Activated naive CD4-positive, alpha-beta T cell treated with anti-CD3 and anti-CD28 coated beads, Interleukin-2, amount 10 ng/mL, durations not matched to agents 7 days and 5 days (primary cell): ENCODE measurements around the gene GBF1.
"Not testable (repeated sequence)": the region's sequence is repeated elsewhere in the genome, so short reads cannot be mapped to it uniquely, and the experiment has no call there.

Source experiments
- CTCF ChIA-PET: fragments of 350-600 bp; sonication (Branson Sonifier 250); formaldehyde crosslinking; loops from one replicate; lab custom pipeline; 2021; ENCODE audit warnings: antibody characterized with exemption; lab: Charles Lee
- DNase-seq: peaks from one replicate; pipeline ENCODE4 v3.0.0-alpha.2; 2020
- H3K27ac Mint-ChIP-seq: one replicate; pipeline ENCODE4 v1.8.0; 2021; ENCODE audit warnings: mild to moderate bottlenecking, moderate library complexity, mixed read lengths
- H3K27me3 Mint-ChIP-seq: one replicate; pipeline ENCODE4 v1.8.0; 2021; ENCODE audit warnings: mild to moderate bottlenecking, mixed read lengths
- H3K36me3 Mint-ChIP-seq: one replicate; pipeline ENCODE4 v1.8.0; 2021; ENCODE audit warnings: mixed read lengths
- H3K4me1 Mint-ChIP-seq: one replicate; pipeline ENCODE4 v1.8.0; 2021; ENCODE audit warnings: mixed read lengths
- H3K4me3 Mint-ChIP-seq: one replicate; pipeline ENCODE4 v1.8.0; 2021; ENCODE audit warnings: mild to moderate bottlenecking, moderate library complexity, mixed read lengths
- H3K9me3 Mint-ChIP-seq: one replicate; pipeline ENCODE4 v1.8.0; 2021; ENCODE audit warnings: mixed read lengths

The GBF1 gene

DNA sequence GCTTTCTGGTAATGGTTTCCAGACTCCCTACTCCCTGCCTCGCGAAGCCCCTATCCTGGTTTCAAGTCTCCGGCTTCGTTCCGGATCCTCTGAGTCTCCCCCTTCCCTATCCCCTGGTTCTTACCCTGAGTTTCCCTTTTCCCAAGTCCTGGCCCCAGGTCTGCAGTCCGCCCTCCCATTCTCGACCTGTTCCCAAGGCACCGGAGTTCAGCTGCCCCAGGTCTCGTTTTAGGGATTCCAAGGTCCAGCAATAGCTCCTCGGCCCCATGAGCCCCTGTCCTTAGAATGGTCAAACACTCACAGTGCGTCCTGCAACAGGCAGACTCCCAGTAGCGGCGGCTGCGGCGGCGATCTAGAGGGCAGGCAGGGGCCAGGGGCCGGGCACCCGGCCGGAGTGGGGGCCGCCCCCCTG is 4.3 kb upstream of the GBF1 start:
- no peak for DNase-seq
- CTCF ChIA-PET: interaction anchor here (0.6 to 17.6 kb wide), 3 partner anchors 9 to 153 kb away, joined by 3 to 693 read pairs (median 9); no protein-coding TSS in a partner anchor
- H3K36me3 Mint-ChIP-seq: peaks cover 2% of the 10 kb centered on the region
- no peak overlapping the region for H3K27ac Mint-ChIP-seq
- H3K9me3 Mint-ChIP-seq: no peaks in the 10 kb centered on the region
- H3K27me3 Mint-ChIP-seq: peaks cover 68% of the 10 kb centered on the region
- H3K4me1 Mint-ChIP-seq: peaks cover 32% of the 10 kb centered on the region
- H3K4me3 Mint-ChIP-seq: peak overlapping the region; percentile 46

DNA sequence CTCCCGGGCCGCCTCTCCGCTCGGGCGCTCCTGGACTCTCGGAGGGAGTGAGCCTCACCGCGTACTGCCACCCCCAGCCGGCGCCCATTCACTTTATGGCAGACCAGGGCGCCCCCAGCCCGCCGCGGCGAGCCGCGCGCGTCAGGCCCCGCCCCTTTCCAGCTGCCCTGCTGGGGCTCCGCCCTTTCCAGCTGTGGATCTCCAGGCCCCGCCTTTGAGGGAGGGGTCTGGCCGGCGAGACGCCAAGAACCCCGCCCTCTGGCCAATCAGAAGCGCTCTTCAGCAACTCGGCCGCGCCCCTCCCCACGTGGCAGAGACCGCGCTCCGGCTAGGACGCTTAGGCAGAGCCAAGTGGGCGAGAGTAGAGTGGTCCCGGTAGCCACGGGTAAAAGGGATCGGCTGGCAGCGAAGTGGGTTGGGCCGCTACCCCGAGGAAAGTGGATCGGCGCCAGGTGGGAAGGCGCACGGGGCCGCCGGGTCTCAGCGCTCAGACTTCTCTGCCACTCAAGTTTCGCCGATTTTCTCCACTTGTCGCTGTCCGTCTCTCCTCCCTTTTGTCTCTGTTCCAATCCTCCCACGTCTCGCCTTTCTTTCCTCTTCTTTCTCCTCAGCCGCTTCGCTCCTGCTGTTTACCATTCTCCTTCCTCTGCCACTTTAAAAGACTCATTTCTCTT is 3.8 kb upstream of the GBF1 start, which contains the start of gene PITX3:
Gene PITX3 (minus strand): TSS at position 69 of the 674 bp plus-strand sequence. CDS start 9,432 bp downstream, outside the sequence.
- CTCF ChIA-PET: interaction anchor here (0.6 to 17.6 kb wide), 3 partner anchors 9 to 152 kb away, joined by 3 to 693 read pairs (median 9); no protein-coding TSS in a partner anchor

DNA sequence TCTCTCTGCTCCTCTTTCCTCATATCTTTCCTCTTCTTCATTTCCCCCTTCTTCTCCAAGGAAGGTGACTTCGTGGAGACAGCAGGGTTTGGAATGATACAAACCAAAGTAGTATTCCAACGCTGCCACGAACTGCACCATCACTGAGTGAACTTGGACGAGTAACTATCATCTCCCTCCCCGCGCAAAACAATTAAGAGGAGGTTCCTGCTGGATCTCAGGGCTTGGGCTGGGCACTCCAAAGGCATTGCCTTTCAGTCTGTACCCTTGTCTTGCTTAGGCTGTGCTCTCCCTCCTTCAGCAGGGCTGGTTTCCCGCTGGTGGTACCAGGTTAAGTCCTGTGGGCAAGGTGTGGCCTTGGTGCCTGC is 3.2 kb upstream of the GBF1 start:
- Mint-ChIP-seq H3K9me3 (no peaks in the 10 kb centered on the region), H3K27ac (no peak overlapping the region), H3K27me3 (peaks cover 58% of the 10 kb centered on the region), H3K4me3 (peak overlapping the region; percentile 74), H3K4me1 (peaks cover 42% of the 10 kb centered on the region), H3K36me3 (peaks cover 9% of the 10 kb centered on the region)
- no peak for DNase-seq
- CTCF ChIA-PET: interaction anchor here (17.6 kb wide), 1 partner anchor 108 kb away, joined by 693 read pairs; no protein-coding TSS in a partner anchor

More for the DNA sequence above, 3.8 kb upstream of the GBF1 start, which contains the start of gene PITX3:
- peaks cover 6% of the 10 kb centered on the region for H3K36me3 Mint-ChIP-seq
- peaks cover 37% of the 10 kb centered on the region for H3K4me1 Mint-ChIP-seq
- H3K9me3 Mint-ChIP-seq: no peaks in the 10 kb centered on the region
- peaks cover 63% of the 10 kb centered on the region for H3K27me3 Mint-ChIP-seq
- H3K27ac Mint-ChIP-seq: no peak within 1 kb of the TSS
- DNase-seq: peak; percentile 95
- peak within 1 kb of the TSS; percentile 74 for H3K4me3 Mint-ChIP-seq

DNA sequence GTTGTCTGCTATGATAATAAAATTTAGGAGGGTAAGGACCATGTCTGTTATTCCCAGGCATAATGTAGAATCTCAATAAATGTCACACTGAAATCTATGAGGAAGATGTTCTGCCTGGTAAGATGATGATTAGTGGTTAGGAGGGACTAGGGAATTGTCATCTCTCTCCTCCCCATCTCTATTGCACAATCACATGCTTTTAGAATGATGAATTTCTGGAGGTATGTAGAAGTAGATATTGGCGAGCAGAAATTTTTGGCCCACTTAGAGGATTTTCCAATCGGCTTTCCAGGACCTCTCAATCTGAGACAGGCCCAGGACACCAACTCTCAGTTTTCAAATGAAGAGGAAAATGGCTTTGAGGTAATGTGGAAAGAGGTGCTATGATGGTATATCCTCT is 2.0 kb upstream of the GBF1 start:
- DNase-seq: no peak

DNA sequence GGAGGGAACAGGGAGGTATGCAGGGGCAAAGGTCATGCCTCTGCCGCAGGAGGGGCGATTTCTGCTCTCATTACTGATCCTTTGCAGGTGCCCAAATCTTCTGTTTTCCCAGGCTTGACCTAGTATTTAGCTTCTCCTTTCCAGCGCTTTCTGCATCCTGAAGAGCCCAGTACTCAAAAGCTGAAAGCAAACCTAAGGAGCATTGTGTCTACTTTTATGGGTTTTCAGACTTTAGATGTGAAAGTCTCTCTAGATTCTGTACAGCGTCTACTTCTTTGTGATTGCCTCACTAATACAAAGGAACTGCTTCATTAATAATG is 560 bp downstream of the GBF1 start:
- Mint-ChIP-seq H3K27ac (peak overlapping the region; percentile 92), H3K27me3 (peaks cover 22% of the 10 kb centered on the region), H3K9me3 (no peaks in the 10 kb centered on the region), H3K36me3 (peaks cover 30% of the 10 kb centered on the region), H3K4me1 (peaks cover 52% of the 10 kb centered on the region), H3K4me3 (peak overlapping the region; percentile 99)
- CTCF ChIA-PET: interaction anchor here (0.9 to 4.4 kb wide), 6 partner anchors 8 to 148 kb away, joined by 3 to 24 read pairs (median 5); partner anchors contain the start of gene NOLC1
- DNase-seq: no peak

More for the DNA sequence above, 2.0 kb upstream of the GBF1 start:
- peaks cover 47% of the 10 kb centered on the region for H3K27me3 Mint-ChIP-seq
- H3K27ac Mint-ChIP-seq: peak overlapping the region; percentile 13
- peak overlapping the region; percentile 16 for H3K4me3 Mint-ChIP-seq
- peaks cover 20% of the 10 kb centered on the region for H3K36me3 Mint-ChIP-seq
- H3K9me3 Mint-ChIP-seq: no peaks in the 10 kb centered on the region
- CTCF ChIA-PET: interaction anchor here (0.9 to 4.0 kb wide), 2 partner anchors 12 to 112 kb away, joined by 3 to 24 read pairs; no protein-coding TSS in a partner anchor
- H3K4me1 Mint-ChIP-seq: peaks cover 54% of the 10 kb centered on the region

DNA sequence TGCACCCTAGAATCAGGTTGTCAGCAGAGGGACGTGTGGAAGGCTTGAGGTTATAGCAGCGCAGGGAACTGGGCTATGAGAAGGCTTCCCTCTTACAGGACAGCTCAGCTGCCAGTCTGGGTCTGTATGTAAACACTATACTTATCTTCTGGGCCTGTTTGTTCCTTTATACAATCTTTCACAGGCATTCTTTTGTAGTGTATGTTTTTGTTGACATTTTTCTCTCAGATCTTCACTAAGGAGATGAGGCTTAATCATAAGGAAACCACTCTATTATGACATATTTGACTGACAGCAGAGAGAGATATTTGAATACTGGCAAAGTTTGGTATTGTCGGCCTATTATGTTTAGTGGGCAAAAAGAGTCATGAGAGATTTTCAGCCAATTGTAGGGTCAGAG is 929 bp downstream of the GBF1 start:
- Mint-ChIP-seq H3K4me1 (peaks cover 50% of the 10 kb centered on the region), H3K9me3 (no peaks in the 10 kb centered on the region), H3K4me3 (peak overlapping the region; percentile 99), H3K27me3 (peaks cover 18% of the 10 kb centered on the region), H3K36me3 (peaks cover 34% of the 10 kb centered on the region), H3K27ac (peak overlapping the region; percentile 92)
- CTCF ChIA-PET: interaction anchor here (1.6 to 4.4 kb wide), 3 partner anchors 15 to 105 kb away, joined by 6 to 24 read pairs (median 20); no protein-coding TSS in a partner anchor
- DNase-seq: no peak

DNA sequence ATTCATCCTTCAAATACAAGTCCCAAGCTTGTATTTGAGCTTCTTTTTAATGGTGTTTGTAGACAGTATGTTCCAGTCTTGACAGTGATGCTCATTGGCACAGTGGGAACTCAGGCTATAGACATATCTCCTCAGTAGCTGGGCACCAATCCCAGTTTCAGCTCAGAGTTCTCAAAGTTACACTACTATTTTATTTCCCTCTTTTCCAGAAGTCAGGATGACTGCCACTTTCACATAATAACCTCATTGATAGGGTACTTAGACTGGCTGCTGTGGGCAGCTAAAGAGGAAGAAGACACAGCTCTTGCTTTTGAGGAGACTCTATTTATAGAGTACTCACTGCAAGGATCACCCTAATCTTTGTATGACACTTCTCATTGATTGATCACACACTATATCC is 2.4 kb downstream of the GBF1 start:
- peaks cover 40% of the 10 kb centered on the region for H3K4me1 Mint-ChIP-seq
- H3K4me3 Mint-ChIP-seq: peak overlapping the region; percentile 99
- H3K27ac Mint-ChIP-seq: no peak overlapping the region
- no peaks in the 10 kb centered on the region for H3K9me3 Mint-ChIP-seq
- CTCF ChIA-PET: interaction anchor here (1.1 to 4.4 kb wide), 2 partner anchors 16 to 103 kb away, joined by 3 to 20 read pairs; no protein-coding TSS in a partner anchor
- no peak for DNase-seq
- peaks cover 3% of the 10 kb centered on the region for H3K27me3 Mint-ChIP-seq
- H3K36me3 Mint-ChIP-seq: peaks cover 35% of the 10 kb centered on the region

DNA sequence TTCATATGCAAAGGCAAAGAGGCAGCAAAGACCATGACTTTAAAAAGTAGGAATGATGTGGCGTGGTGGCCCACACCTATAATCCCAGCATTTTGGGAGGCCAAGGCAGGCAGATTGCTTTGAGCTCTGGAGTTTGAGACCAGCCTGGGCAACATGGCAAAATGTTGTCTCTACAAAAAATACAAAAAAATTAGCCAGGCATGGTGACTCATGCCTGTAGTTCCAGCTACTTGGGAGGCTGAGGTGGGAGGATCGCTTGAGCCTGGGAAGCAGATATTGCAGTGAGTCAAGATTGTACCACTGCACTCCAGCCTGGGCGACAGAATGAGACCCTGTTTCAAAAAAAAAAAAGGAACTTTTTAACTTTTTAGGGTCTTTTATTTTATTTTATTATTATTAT is 7.2 kb downstream of the GBF1 start:
- Mint-ChIP-seq H3K4me1 (peaks cover 10% of the 10 kb centered on the region), H3K36me3 (peaks cover 25% of the 10 kb centered on the region)
- CTCF ChIA-PET: interaction anchor here (0.6 to 1.4 kb wide), 4 partner anchors 14 to 84 kb away, joined by 3 to 5 read pairs (median 3); no protein-coding TSS in a partner anchor
- not testable (repeated sequence) for H3K27ac Mint-ChIP-seq, H3K9me3 Mint-ChIP-seq, DNase-seq, H3K4me3 Mint-ChIP-seq, H3K27me3 Mint-ChIP-seq

DNA sequence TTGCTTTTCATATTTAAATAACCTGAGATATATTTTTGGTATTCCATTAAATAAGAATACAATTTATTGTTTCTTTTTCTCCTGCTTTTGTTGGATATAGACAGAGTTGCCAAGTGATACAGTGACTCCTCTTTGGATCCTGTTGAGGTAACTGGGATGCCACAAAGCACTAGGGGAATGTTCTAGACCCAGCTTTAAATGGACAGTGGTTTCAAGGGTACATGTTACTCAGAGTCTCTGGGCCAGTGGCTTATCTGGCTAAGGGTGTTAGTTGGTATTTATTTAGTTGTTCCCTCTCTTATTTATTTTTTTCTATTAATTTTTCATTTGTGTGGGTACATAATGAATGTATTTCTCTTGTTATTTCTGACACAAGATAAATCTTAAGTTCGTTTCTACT is 9.1 kb downstream of the GBF1 start:
- no peak for DNase-seq
- Mint-ChIP-seq H3K4me3 (no peak overlapping the region), H3K36me3 (peaks cover 11% of the 10 kb centered on the region), H3K27me3 (no peaks in the 10 kb centered on the region), H3K9me3 (no peaks in the 10 kb centered on the region), H3K27ac (no peak overlapping the region), H3K4me1 (no peaks in the 10 kb centered on the region)
- CTCF ChIA-PET: interaction anchor here (0.8 kb wide), 1 partner anchor 98 kb away, joined by 3 read pairs; no protein-coding TSS in a partner anchor

DNA sequence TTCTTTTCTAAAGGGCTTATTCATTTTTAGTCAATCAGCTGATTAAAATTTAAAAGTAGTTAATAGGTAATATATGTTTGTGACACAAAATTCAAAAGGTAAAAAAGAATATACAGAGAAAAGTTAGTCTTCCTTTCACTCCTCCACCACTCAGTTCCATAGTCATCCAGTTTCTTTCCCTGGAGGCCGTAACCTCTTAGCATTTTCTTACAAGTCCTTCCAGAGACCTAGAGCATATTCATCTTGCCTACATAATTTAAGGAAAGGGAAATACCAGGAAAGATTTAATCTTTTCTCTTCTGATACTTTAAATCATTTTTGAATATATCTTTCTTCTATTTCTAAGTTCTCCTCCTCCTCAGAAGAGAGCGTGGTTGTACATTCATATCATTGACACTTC is 10.1 kb downstream of the GBF1 start:
- Mint-ChIP-seq H3K27ac (no peak overlapping the region), H3K27me3 (no peaks in the 10 kb centered on the region), H3K9me3 (no peaks in the 10 kb centered on the region), H3K36me3 (peaks cover 17% of the 10 kb centered on the region), H3K4me3 (no peak overlapping the region), H3K4me1 (no peaks in the 10 kb centered on the region)
- no peak for DNase-seq
- CTCF ChIA-PET: interaction anchor here (1.0 kb wide), 1 partner anchor 11 kb away, joined by 3 read pairs; no protein-coding TSS in a partner anchor

DNA sequence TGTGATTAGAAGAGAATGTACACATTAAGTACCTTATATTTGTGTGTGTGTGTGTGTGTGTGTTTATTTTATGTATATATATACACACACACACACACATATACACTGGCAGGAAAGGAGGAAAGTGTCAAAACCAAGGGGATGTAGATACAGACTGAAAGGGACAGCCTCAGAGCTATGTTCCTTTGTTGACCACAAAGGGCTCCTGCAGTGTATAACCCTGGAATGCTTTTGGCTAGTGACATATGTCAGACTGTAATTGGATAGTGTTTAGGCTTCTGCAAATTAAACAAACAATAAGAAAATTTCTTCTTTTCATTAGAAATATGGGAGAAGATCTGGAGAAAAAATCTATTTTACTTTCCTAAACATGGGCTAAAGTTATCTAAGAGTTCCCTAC is 15.9 kb downstream of the GBF1 start:
- Mint-ChIP-seq H3K9me3 (no peaks in the 10 kb centered on the region), H3K27ac (no peak overlapping the region), H3K4me3 (no peak overlapping the region), H3K27me3 (no peaks in the 10 kb centered on the region), H3K4me1 (peaks cover 3% of the 10 kb centered on the region), H3K36me3 (peaks cover 41% of the 10 kb centered on the region)
- CTCF ChIA-PET: no interaction called here
- DNase-seq: no peak

DNA sequence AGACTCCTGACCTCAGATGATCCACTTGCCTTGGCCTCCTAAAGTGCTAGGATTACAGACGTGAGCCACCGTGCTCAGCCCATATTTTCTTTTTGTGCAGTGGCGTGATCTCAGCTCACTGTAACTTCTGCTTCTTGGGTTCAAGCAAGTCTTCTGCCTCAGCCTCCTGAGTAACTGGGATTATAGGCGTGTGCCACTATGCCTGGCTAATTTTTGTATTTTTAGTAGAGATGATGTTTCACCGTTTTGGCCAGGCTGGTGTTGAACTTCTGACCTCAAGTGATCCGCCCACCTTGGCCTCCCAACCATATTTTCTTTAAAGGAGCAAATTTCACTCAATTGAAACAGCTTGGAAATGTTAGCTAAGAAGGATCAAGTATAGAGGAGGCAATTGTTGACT is 16.5 kb downstream of the GBF1 start:
- DNase-seq: no peak
- Mint-ChIP-seq H3K4me3 (no peak overlapping the region), H3K27me3 (no peaks in the 10 kb centered on the region), H3K27ac (no peak overlapping the region), H3K4me1 (peaks cover 4% of the 10 kb centered on the region), H3K9me3 (no peaks in the 10 kb centered on the region), H3K36me3 (peaks cover 42% of the 10 kb centered on the region)
- CTCF ChIA-PET: interaction anchor here (0.7 to 1.3 kb wide), 2 partner anchors 30 to 48 kb away, joined by 3 read pairs; no protein-coding TSS in a partner anchor

DNA sequence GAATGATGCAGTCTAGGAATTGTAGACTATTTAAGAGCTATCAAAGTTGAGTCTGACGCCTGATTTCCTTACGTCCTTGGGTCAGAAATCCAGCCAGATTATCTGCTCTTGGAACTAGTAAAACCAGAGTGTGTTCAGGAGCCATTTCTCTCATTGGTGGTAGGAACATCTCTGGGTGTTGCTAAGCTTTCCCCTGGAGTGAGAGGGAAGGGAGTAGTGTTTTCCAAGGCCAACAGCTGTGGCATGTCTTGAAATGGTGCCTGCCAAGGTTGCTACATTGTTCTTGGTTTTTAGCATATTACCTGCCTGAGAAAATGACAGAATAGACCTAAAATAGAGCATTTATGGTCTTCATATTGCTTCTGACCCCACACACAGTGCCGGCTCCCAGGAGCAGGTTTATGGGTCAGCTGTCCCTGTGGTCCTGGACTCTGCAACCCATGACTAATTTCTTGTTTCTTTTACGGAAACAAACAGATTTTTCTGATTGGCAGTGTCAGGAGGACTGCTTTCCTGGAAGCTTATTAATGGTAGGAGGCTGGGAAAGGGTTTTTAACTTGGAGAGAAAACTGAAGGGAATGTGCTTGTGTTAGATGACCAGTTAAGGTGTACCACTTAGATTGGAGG is 17.5 kb downstream of the GBF1 start:
- no peak for DNase-seq
- no peak overlapping the region for H3K27ac Mint-ChIP-seq
- no peak overlapping the region for H3K4me3 Mint-ChIP-seq
- H3K9me3 Mint-ChIP-seq: no peaks in the 10 kb centered on the region
- H3K27me3 Mint-ChIP-seq: no peaks in the 10 kb centered on the region
- peaks cover 45% of the 10 kb centered on the region for H3K36me3 Mint-ChIP-seq
- CTCF ChIA-PET: interaction anchor here (1.3 kb wide), 1 partner anchor 47 kb away, joined by 3 read pairs; no protein-coding TSS in a partner anchor
- H3K4me1 Mint-ChIP-seq: peaks cover 7% of the 10 kb centered on the region

DNA sequence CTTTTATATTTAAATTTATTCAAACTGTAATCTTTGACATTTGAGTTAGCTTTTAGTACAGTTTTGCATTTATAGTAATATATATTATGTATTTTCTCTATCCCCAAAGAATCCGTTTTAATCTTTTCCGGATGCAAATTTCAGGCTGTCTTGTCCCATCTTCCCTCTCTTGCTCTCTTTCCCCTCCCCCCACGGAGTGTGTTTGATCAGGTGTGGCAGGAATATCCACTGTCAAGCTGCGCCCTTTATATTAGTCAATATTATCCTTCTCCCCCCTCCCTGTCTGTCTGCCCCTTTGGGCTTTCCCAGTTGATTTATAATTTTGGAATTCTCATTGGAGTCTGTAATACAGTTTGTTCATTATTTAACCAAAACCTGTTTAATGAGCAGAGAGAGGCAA is 19.0 kb downstream of the GBF1 start:
- peaks cover 11% of the 10 kb centered on the region for H3K4me1 Mint-ChIP-seq
- H3K27ac Mint-ChIP-seq: no peak overlapping the region
- no peak overlapping the region for H3K4me3 Mint-ChIP-seq
- peaks cover 53% of the 10 kb centered on the region for H3K36me3 Mint-ChIP-seq
- no peaks in the 10 kb centered on the region for H3K27me3 Mint-ChIP-seq
- CTCF ChIA-PET: no interaction called here
- no peaks in the 10 kb centered on the region for H3K9me3 Mint-ChIP-seq
- no peak for DNase-seq
